Activated naive CD8-positive, alpha-beta T cell treated with anti-CD3 and anti-CD28 coated beads, Interleukin-2, amount 50 U/mL, for 24 hours (primary cell): ENCODE results near the gene SLC44A2.
A peak's percentile ranks its signal among the peaks of the same experiment; 100 is the strongest.

Experiments used
- ATAC-seq: fragments of 150-1000 bp; cut with Tn5 transposase; one replicate; pipeline ENCODE4 v1.10.0; 2021
- DNase-seq: peaks from one replicate; pipeline ENCODE4 v3.0.0; 2021
- H3K27ac Mint-ChIP-seq: one replicate; pipeline ENCODE4 v1.8.0; 2021; ENCODE audit warnings: mild to moderate bottlenecking, mixed read lengths
- H3K27me3 Mint-ChIP-seq: one replicate; pipeline ENCODE4 v1.8.0; 2021; ENCODE audit warnings: mixed read lengths
- H3K36me3 Mint-ChIP-seq: one replicate; pipeline ENCODE4 v1.8.0; 2021; ENCODE audit warnings: low read depth, mixed read lengths
- H3K4me1 Mint-ChIP-seq: one replicate; pipeline ENCODE4 v1.8.0; 2021; ENCODE audit warnings: mixed read lengths
- H3K4me3 Mint-ChIP-seq: one replicate; pipeline ENCODE4 v1.8.0; 2021; ENCODE audit warnings: mild to moderate bottlenecking, moderate library complexity, mixed read lengths
- H3K9me3 Mint-ChIP-seq: one replicate; pipeline ENCODE4 v1.8.0; 2021; ENCODE audit warnings: mixed read lengths

Gene SLC44A2

GRCh38 chr19:10625003-10625761 lies at the start of gene SLC44A2:
TSS of gene SLC44A2 (plus strand) at chr19:10625553. CDS start at chr19:10625634, 81 bp downstream.
- Mint-ChIP-seq H3K27me3 (no peaks in the 10 kb centered on the region), H3K27ac (no peak within 1 kb of the TSS), H3K4me1 (peaks cover 36% of the 10 kb centered on the region), H3K9me3 (no peaks in the 10 kb centered on the region), H3K36me3 (peaks cover 13% of the 10 kb centered on the region), H3K4me3 (no peak within 1 kb of the TSS)
- no peak for DNase-seq
- no peak for ATAC-seq

- peaks cover 7% of the 10 kb centered on the region for H3K4me1 Mint-ChIP-seq
- H3K4me3 Mint-ChIP-seq, result no peak overlapping the region
- ATAC-seq (no peak), DNase-seq (no peak)
- no peaks in the 10 kb centered on the region for H3K27me3 Mint-ChIP-seq
- no peaks in the 10 kb centered on the region for H3K36me3 Mint-ChIP-seq
- no peak overlapping the region for H3K27ac Mint-ChIP-seq
- no peaks in the 10 kb centered on the region for H3K9me3 Mint-ChIP-seq
Measured at GRCh38 chr19:10577951-10578350, 47.4 kb upstream of the SLC44A2 start.

- Mint-ChIP-seq H3K9me3 (no peaks in the 10 kb centered on the region), H3K4me3 (no peak overlapping the region), H3K36me3 (no peaks in the 10 kb centered on the region), H3K27ac (peak overlapping the region; percentile 65), H3K4me1 (peaks cover 7% of the 10 kb centered on the region), H3K27me3 (no peaks in the 10 kb centered on the region)
- DNase-seq, result peak; percentile 93
- peak; percentile 85 for ATAC-seq
Measured at GRCh38 chr19:10580979-10581631, 44.2 kb upstream of the SLC44A2 start.

- Mint-ChIP-seq H3K27ac (no peak overlapping the region), H3K9me3 (no peaks in the 10 kb centered on the region), H3K27me3 (no peaks in the 10 kb centered on the region), H3K4me3 (no peak overlapping the region), H3K36me3 (no peaks in the 10 kb centered on the region), H3K4me1 (peaks cover 7% of the 10 kb centered on the region)
- DNase-seq (no peak), ATAC-seq (no peak)
Measured at GRCh38 chr19:10582091-10582490, 43.3 kb upstream of the SLC44A2 start.

GRCh38 chr19:10583036-10583776 lies 42.1 kb upstream of the SLC44A2 start:
- Mint-ChIP-seq H3K4me3 (no peak overlapping the region), H3K27me3 (peaks cover 7% of the 10 kb centered on the region), H3K27ac (no peak overlapping the region), H3K9me3 (peaks cover 6% of the 10 kb centered on the region), H3K36me3 (no peaks in the 10 kb centered on the region), H3K4me1 (peaks cover 14% of the 10 kb centered on the region)
- DNase-seq, result no peak
- ATAC-seq, result no peak

GRCh38 chr19:10586396-10586795 lies 39.0 kb upstream of the SLC44A2 start:
- H3K27ac Mint-ChIP-seq, result no peak overlapping the region
- H3K9me3 Mint-ChIP-seq, result peaks cover 6% of the 10 kb centered on the region
- H3K4me1 Mint-ChIP-seq, result peaks cover 9% of the 10 kb centered on the region
- H3K4me3 Mint-ChIP-seq, result no peak overlapping the region
- ATAC-seq (no peak), DNase-seq (no peak)
- H3K36me3 Mint-ChIP-seq, result no peaks in the 10 kb centered on the region
- peaks cover 7% of the 10 kb centered on the region for H3K27me3 Mint-ChIP-seq

- Mint-ChIP-seq H3K27ac (no peak within 1 kb of the TSS), H3K9me3 (peaks cover 6% of the 10 kb centered on the region), H3K4me3 (no peak within 1 kb of the TSS)
Measured at GRCh38 chr19:10587022-10587838, 38.1 kb upstream of the SLC44A2 start, which contains the start of gene AP1M2. TSS of gene AP1M2 (minus strand) at chr19:10587312. CDS start at chr19:10587231, 81 bp downstream.

GRCh38 chr19:10587839-10588150 lies 37.6 kb upstream of the SLC44A2 start:
- no peak for DNase-seq
- Mint-ChIP-seq H3K27me3 (peaks cover 7% of the 10 kb centered on the region), H3K4me1 (peaks cover 7% of the 10 kb centered on the region), H3K9me3 (peaks cover 6% of the 10 kb centered on the region), H3K27ac (no peak overlapping the region), H3K4me3 (no peak overlapping the region), H3K36me3 (no peaks in the 10 kb centered on the region)
- ATAC-seq, result no peak

More at GRCh38 chr19:10587022-10587838, 38.1 kb upstream of the SLC44A2 start, which contains the start of gene AP1M2:
- Mint-ChIP-seq H3K27me3 (peaks cover 7% of the 10 kb centered on the region), H3K36me3 (no peaks in the 10 kb centered on the region), H3K4me1 (peaks cover 7% of the 10 kb centered on the region)
- no peak for DNase-seq
- no peak for ATAC-seq

GRCh38 chr19:10593148-10593547 lies 32.2 kb upstream of the SLC44A2 start:
- Mint-ChIP-seq H3K36me3 (no peaks in the 10 kb centered on the region), H3K4me3 (no peak overlapping the region), H3K27ac (no peak overlapping the region), H3K27me3 (peaks cover 1% of the 10 kb centered on the region), H3K4me1 (peaks cover 25% of the 10 kb centered on the region), H3K9me3 (no peaks in the 10 kb centered on the region)
- ATAC-seq (no peak), DNase-seq (no peak)

- Mint-ChIP-seq H3K4me3 (no peak overlapping the region), H3K9me3 (no peaks in the 10 kb centered on the region), H3K27me3 (peaks cover 1% of the 10 kb centered on the region), H3K4me1 (peaks cover 25% of the 10 kb centered on the region), H3K36me3 (no peaks in the 10 kb centered on the region), H3K27ac (no peak overlapping the region)
- ATAC-seq, result no peak
- no peak for DNase-seq
Measured at GRCh38 chr19:10593820-10594637, 31.3 kb upstream of the SLC44A2 start.

- Mint-ChIP-seq H3K27me3 (peaks cover 1% of the 10 kb centered on the region), H3K27ac (no peak overlapping the region), H3K9me3 (no peaks in the 10 kb centered on the region), H3K4me1 (peaks cover 42% of the 10 kb centered on the region), H3K4me3 (no peak overlapping the region), H3K36me3 (peaks cover 7% of the 10 kb centered on the region)
- DNase-seq (no peak), ATAC-seq (no peak)
Measured at GRCh38 chr19:10600149-10600548, 25.2 kb upstream of the SLC44A2 start.

- DNase-seq (no peak), ATAC-seq (no peak)
- peaks cover 31% of the 10 kb centered on the region for H3K4me1 Mint-ChIP-seq
- peak overlapping the region; percentile 61 for H3K27ac Mint-ChIP-seq
- no peaks in the 10 kb centered on the region for H3K9me3 Mint-ChIP-seq
- H3K27me3 Mint-ChIP-seq, result peaks cover under 1% of the 10 kb centered on the region
- peaks cover 7% of the 10 kb centered on the region for H3K36me3 Mint-ChIP-seq
- peak overlapping the region; percentile 66 for H3K4me3 Mint-ChIP-seq
Measured at GRCh38 chr19:10601999-10602329, 23.4 kb upstream of the SLC44A2 start.

GRCh38 chr19:10602330-10603083 lies 22.8 kb upstream of the SLC44A2 start:
- ATAC-seq (peak; percentile 78), DNase-seq (peak; percentile 92)
- peak overlapping the region; percentile 96 for H3K4me3 Mint-ChIP-seq
- H3K4me1 Mint-ChIP-seq, result peaks cover 33% of the 10 kb centered on the region
- H3K9me3 Mint-ChIP-seq, result no peaks in the 10 kb centered on the region
- peak overlapping the region; percentile 81 for H3K27ac Mint-ChIP-seq
- H3K36me3 Mint-ChIP-seq, result peaks cover 7% of the 10 kb centered on the region
- no peaks in the 10 kb centered on the region for H3K27me3 Mint-ChIP-seq
